RWPE2 (cell line): Measurements from ENCODE around the gene UMODL1.

Experiments
- ATAC-seq: fragments of 200-7000 bp; cut with Tn5 transposase; 3 replicates; pipeline ENCODE4 v1.9.1; 2021; ENCODE audit warnings: low read depth
- DNase-seq: peaks from one replicate; pipeline ENCODE4 v3.0.0-alpha.2; 2020; ENCODE audit warnings: low spot score
- H3K27ac ChIP-seq: fragments of 450-650 bp; 2 replicates; pipeline ENCODE4 v1.5.1; 2017; ENCODE audit warnings: mild to moderate bottlenecking; ENCODE audit not compliant: poor library complexity, severe bottlenecking
- H3K27me3 ChIP-seq: fragments of 250-450 bp; sonication (Bioruptor Pico); 2 replicates; pipeline ENCODE4 v1.5.1; 2021; ENCODE audit warnings: mild to moderate bottlenecking, moderate library complexity; ENCODE audit not compliant: insufficient read depth, poor library complexity, severe bottlenecking
- H3K36me3 ChIP-seq: fragments of 250-450 bp; sonication (Bioruptor Pico); 2 replicates; pipeline ENCODE4 v1.5.1; 2020; ENCODE audit warnings: low read depth, mild to moderate bottlenecking, moderate library complexity
- H3K4me1 ChIP-seq: fragments of 250-450 bp; sonication (Bioruptor Pico); 2 replicates; pipeline ENCODE4 v1.5.1; 2021; ENCODE audit warnings: mild to moderate bottlenecking, moderate library complexity; ENCODE audit not compliant: insufficient read depth, poor library complexity, severe bottlenecking
- H3K4me3 ChIP-seq: fragments of 250-450 bp; sonication (Bioruptor Pico); 2 replicates; pipeline ENCODE4 v1.5.1; 2021; ENCODE audit warnings: mild to moderate bottlenecking, moderate library complexity; ENCODE audit not compliant: severe bottlenecking
- H3K9me3 ChIP-seq: fragments of 250-450 bp; sonication (Bioruptor Pico); 2 replicates; pipeline ENCODE4 v1.5.1; 2021; ENCODE audit warnings: mild to moderate bottlenecking, moderate library complexity; ENCODE audit not compliant: severe bottlenecking
- TF ChIP-seq, protein P1 (sequence below): fragments of 450-650 bp; IDR thresholded peaks from one replicate; pipeline ENCODE4 v1.5.1; 2017; ENCODE audit warnings: mild to moderate bottlenecking, moderate library complexity; ENCODE audit not compliant: poor library complexity, severe bottlenecking

Gene UMODL1

DNA sequence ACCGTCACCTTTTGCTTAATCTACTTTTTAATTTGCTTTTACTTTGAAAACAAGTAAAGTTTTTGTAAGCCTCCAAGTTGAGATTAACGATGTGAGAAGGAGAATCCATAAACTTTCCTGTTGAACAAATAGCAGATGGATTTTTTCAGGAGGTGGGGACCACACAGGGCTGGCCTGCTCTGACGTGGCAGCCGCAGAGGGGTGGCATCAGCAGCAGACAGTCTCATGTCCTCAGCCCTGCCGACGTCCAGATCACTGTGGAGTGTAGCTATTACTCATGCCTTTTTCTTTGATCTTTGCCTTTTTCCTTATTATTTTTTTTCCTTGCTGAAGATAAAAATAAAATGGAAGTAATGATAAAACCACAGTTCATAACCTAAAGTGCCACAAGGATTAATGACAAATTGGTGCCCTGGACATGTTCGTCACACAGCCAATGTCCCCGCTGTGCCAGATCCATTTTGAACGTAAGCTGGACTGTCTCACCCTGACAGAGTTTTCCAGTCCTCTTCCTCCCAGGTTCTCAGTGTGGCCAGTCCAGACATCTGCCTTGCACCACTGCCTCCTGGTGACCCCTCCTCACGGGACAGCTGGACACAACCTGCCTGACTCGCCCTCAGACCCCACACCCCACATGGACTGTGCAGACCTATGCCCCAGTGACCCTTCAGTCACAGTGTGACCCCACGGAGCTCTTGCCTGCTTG lies 45.6 kb upstream of the UMODL1 start:
- TF ChIP-seq, protein P1, sequence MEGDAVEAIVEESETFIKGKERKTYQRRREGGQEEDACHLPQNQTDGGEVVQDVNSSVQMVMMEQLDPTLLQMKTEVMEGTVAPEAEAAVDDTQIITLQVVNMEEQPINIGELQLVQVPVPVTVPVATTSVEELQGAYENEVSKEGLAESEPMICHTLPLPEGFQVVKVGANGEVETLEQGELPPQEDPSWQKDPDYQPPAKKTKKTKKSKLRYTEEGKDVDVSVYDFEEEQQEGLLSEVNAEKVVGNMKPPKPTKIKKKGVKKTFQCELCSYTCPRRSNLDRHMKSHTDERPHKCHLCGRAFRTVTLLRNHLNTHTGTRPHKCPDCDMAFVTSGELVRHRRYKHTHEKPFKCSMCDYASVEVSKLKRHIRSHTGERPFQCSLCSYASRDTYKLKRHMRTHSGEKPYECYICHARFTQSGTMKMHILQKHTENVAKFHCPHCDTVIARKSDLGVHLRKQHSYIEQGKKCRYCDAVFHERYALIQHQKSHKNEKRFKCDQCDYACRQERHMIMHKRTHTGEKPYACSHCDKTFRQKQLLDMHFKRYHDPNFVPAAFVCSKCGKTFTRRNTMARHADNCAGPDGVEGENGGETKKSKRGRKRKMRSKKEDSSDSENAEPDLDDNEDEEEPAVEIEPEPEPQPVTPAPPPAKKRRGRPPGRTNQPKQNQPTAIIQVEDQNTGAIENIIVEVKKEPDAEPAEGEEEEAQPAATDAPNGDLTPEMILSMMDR, result no peak
- DNase-seq (no peak), ATAC-seq (no peak)
- Histone ChIP-seq H3K27ac (no peak overlapping the region), H3K4me3 (no peak overlapping the region), H3K9me3 (no peaks in the 10 kb centered on the region), H3K36me3 (no peaks in the 10 kb centered on the region), H3K4me1 (no peaks in the 10 kb centered on the region), H3K27me3 (no peaks in the 10 kb centered on the region)

DNA sequence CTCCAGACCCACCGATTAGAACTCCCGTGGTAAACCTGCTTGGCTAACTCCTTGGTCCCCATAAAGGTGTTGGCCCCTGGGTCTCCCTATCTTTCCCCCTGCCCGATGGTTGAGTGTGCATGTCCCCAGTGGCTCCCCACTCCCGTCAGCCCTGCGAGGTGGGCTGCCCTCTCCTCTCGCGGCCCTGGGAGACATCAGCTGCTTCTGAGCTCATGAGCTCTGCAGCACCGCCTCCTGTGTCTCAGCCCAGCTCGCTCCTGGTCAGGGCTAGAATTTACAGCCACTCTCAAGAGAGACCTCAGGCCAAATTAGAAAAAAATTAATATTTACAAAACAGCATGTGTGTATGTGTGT lies 45.1 kb upstream of the UMODL1 start:
- no peak overlapping the region for H3K27ac ChIP-seq
- ATAC-seq, result no peak

DNA sequence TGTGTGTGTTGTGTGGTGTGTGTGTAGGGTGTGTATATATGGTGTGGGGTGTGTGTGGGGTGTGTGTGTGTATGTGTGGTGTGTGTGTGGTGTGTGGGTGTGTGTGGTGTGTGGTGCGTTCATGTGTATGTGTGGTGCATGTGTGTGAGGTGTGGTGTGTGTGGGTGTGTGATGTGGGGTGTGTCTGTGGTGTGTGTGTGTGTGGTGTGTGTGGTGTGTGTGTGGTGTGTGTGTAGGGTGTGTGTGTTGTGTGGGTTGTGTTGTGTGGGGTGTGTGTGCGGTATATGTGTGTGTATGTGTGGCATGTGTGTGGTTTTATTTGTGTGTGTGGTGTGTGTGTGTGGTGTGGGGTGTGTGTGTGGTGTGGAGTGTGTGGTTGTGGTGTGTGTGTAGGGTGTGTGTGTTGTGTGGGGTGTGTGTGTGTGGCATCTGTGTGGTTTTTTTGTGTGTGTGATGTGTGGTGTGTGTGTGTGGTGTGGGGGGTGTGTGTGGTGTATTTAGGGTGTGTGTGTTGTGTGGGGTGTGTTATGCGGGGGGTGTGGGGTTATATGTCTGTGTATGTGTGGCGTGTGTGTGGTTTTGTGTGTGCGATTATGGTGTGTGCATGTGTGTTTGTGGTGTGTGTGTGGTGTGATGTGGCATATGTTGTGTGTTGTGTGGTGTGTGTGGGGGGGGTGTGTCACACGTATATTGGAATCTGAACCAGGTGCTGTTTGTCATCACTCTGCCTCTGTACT lies 43.9 kb upstream of the UMODL1 start:
- H3K4me3 ChIP-seq, result no peak overlapping the region
- TF ChIP-seq, protein P1, result no peak
- H3K27me3 ChIP-seq, result no peaks in the 10 kb centered on the region
- no peaks in the 10 kb centered on the region for H3K9me3 ChIP-seq
- no peaks in the 10 kb centered on the region for H3K4me1 ChIP-seq
- no peak for ATAC-seq
- H3K36me3 ChIP-seq, result no peaks in the 10 kb centered on the region
- H3K27ac ChIP-seq, result no peak overlapping the region
- no peak for DNase-seq

More for the DNA sequence above, 45.1 kb upstream of the UMODL1 start:
- no peaks in the 10 kb centered on the region for H3K4me1 ChIP-seq
- no peaks in the 10 kb centered on the region for H3K9me3 ChIP-seq
- DNase-seq, result no peak
- H3K27me3 ChIP-seq, result no peaks in the 10 kb centered on the region
- no peak overlapping the region for H3K4me3 ChIP-seq
- no peaks in the 10 kb centered on the region for H3K36me3 ChIP-seq
- TF ChIP-seq, protein P1, result no peak

DNA sequence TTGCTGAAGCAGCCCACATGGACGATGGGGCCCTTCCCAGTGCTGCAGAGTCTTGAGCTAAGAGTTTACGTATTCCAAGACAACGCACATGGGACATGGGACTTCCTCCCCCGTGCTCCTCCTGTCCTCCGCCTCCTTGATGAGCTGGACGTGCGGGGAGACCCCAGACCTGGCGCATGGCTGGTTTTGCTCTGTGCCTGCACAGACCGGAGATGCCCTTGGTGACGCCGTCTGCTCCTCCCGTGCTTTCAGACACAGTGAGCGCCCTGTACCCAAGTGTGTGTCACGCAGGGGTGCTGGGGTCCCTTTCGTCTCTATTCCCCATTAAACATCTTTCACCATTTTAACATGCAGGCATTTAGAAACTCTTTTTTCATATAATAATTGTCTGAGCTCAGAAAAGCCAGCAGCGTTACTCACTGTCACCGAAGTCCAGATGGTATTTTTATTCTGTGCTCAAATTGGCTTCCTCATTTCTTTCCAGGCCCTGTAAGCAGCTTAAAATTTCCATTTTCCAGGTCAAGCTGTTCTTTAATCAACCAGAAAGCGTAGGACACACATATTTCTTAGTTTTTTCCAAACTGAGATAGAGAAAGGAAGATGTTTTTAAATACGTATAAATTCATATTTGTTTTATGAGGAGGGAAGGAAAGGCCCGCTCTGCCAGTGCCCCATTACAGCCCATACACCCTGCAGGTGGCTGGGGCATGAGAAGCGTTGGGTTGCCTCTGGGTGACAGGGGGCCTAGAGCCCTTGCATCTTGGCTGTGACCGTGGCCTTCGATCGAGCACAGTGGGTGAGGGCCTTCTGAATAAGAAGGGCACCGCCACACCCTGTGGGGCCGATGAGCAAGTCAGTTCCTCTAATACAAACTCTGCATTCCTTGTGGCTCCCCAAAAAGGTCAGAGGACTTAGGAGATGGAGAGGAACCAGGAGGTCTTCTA lies 43.0 kb upstream of the UMODL1 start:
- H3K27ac ChIP-seq, result no peak overlapping the region
- ATAC-seq (no peak), DNase-seq (no peak)
- H3K36me3 ChIP-seq, result no peaks in the 10 kb centered on the region
- H3K27me3 ChIP-seq, result no peaks in the 10 kb centered on the region
- TF ChIP-seq, protein P1, result no peak
- no peaks in the 10 kb centered on the region for H3K9me3 ChIP-seq
- H3K4me1 ChIP-seq, result no peaks in the 10 kb centered on the region
- H3K4me3 ChIP-seq, result no peak overlapping the region
